HG03378 (cell line): ENCODE results near the gene CDH23.

Source experiments
- ATAC-seq: cut with Tn5 transposase; IDR thresholded peaks from one replicate; pipeline ENCODE4 v1.9.1; 2021; ENCODE audit warnings: mild to moderate bottlenecking, moderate library complexity; ENCODE audit not compliant: unreplicated experiment

CDH23 gene

GRCh38 chr10:71746344-71747037 lies 349.8 kb downstream of the CDH23 start:
- no peak for ATAC-seq

DNA sequence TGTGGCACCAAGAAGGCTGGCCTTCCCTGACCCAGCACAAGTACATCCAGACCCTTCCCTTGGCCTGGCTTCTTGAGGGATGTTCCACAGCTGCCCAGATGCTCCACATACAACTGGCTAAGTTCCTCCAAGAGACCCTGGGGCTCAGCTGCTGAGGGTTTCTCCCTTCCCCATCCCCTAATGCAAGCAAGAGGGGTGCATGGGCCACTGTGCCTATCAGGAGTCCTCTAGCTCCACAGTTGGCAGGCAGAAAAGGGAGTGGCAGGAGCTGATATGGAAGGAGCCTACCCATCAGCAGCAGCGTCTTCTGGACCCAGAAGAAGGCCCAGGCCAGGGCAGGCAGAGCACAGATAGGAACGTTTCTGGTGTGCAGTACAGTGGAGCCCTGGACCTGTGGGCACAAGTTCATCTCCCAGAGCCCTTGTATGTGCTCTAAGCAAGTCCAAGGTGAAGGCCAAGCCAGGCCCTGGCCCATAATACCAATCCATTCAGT lies 350.4 kb downstream of the CDH23 start:
- ATAC-seq: no peak

DNA sequence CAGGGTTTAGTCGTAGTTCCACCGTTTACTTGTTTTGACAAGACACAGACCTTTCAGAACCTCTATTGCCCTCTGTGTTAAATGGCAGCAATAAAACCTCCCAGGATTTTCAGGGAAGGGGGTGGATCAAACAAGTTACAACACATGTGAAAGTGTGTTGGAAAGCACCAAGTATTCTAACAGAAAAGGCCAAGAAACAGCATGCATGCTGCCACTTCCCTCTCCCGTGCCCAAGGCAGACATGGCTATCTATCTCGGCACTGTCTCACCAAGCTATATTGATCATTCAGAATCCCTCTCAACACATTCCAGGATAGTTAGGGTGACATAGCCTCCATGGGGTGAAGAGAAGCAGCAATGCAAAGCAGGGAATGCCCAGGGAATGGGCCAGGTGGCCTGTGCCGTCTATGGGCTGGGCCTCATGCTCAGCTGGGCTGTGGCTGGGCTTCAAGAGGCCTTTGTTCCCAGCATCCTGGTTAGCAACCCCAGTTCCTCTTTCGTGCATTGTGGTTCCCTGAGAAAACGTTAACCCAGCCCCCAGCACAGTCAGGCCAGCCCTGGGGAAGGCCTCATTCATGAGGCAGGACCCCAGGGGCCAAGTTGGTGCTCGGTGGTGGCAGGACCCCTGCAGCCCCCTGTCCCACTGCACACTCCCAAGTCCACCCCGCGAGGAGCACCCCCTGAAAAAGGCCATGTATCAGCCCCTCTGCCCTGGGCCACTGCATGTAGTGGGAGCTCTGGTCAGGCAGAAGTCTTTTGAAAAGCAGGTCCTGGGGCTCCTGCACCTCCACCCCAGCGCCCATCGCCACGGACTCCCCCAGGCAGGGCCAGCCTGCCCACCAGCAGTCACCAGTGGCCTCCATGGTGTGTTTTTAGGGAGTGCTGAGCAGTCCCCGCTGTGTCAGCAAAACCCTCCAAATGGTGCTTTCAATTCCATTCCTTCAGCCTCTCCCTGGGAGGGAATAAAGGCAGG lies 351.1 kb downstream of the CDH23 start:
- ATAC-seq: no peak

GRCh38 chr10:71748671-71749191 lies 352.0 kb downstream of the CDH23 start:
- ATAC-seq: no peak

- no peak for ATAC-seq
Measured at GRCh38 chr10:71749396-71749795, 352.7 kb downstream of the CDH23 start.

DNA sequence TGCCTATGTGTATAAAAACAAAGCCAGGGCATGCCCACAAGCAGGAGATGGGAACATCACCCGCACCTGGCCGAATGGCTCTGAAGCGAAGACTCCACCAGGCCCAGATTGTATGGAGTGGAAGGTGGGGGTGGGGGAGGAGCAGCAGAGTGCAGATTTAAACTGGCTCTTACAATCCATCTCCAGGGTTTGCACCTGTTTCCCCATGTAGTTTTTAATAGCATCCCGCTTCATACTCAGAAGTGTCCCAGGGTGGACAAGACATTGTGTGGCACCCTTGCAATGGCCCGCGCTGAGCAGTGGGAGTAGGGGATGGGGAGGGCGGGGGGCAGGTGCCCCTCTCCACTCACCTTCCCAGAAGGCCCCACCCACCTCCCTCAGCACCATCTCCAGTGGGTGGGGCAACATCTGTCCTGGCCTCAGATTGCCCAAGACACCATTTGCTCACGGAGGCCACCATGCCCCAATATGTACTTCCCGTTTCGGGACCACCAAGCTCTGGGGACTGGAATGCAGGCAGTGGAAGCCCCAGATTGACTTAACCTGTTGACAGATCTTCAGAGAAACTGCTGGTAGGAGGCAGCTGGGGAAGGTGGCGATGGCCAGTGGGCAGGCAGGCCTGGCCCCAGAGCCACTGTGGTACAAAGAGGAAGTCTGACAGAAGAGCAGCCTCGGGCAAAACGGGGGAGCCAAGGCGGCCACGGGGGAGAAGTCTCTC lies 353.6 kb downstream of the CDH23 start:
- no peak for ATAC-seq

DNA sequence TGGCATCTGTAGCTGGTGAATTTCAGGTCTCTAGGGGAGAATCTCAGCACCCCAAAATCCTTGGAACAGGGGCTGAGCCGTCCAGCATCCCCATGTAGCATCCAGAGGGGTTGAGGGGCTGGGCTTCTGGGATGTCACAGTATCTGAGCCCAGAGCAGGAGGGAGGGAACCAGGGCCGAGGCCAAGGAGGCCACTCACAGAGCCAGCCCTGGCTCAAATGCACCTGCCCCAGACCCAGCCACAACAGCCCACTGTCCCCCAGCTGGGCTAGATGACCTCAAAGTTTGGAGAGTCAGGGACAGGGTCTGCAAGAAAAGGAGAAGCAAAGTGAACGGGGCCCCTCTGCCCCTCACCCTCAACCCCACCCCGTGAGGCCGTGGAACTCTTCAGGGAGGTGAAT lies 354.3 kb downstream of the CDH23 start:
- ATAC-seq: no peak

GRCh38 chr10:71751515-71752224 lies 354.9 kb downstream of the CDH23 start:
- ATAC-seq: no peak

DNA sequence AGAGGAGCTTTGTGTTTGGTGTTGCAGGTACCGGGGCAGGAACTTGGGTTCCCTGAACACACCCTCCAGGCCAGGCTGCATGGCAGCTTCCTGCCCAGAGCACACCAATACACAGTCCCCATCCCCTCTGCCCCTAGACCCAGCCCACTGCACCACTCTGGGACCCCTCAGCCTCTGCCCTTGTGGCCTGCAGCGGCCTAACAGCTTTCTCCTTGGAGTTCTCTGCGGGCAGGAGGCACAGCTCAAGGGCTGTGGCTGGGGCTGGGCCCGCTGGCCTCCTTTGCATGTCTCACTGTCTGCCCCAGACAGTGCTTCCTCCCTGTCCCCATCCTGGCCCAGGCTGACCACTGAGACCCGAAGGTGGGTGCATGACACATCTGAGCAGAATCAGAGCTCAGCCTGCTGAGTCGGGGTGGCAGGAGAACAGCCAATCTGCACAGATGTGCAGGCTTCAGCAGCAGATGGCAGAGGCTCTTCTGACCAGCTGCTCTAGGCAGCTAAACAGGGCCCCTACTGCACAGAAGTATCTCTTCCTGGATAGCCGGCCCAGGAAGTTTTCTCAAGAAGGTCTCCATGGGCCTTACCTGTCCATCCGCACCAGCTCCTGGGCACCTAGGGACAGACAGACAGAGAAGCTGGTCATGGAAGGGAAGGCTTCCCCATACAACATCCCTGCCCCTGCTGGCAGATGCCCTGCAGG lies 355.8 kb downstream of the CDH23 start:
- ATAC-seq: no peak

GRCh38 chr10:71753091-71753959 lies 356.6 kb downstream of the CDH23 start:
- no peak for ATAC-seq

- no peak for ATAC-seq
Measured at GRCh38 chr10:71753960-71754505, 357.3 kb downstream of the CDH23 start.

DNA sequence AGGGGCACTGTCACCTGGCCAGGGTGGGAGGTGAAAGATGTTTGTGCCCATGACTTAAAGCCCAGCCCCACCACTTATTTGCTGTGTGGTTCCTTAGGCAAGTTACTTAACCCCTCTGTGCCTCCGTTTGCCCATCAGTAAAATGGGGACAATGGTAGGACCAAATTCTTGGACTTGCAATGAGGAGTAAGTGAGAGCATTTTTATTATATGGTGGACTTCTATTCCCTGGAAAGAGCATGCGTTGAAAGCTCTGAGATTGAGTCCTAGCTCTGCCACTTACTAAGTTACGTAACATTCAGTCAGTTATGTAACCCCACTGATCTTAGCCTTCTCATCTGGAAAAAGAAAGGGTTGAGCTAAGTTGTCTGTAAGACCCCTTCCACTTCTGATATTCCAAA lies 357.8 kb downstream of the CDH23 start:
- no peak for ATAC-seq

DNA sequence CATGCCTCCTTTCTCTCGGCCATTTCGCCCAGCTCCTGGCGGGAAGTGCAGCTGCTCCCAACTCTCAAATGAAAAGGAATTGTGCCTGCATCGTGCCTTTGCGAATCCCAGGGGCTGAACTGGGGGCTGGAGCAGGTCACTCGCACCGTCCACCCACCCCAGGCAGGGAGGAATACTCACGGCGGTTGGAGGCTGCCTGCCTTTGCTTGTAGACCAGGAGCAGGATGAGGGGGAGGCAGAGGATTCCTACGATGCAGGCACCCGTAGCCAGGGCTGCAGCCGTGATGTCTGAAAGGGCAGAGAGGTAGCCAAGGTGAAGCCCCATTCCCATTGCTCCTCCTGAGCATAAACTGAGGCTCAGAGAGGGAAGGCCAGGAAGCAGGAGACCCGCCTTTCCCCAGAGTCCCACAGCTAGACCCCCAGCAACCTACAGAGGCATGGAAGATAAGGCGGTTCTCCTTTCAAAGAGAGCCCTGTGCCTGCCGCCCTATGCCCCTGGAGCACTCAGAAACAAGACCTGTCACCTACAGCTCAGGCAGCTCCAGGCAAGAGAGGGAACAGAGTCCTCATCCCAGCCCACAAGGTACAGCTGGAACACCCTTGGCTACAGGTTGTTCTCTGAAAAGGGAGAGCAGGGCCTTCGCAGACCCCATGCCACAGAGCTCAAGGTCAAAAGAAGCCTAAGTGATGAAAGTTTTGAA lies 358.6 kb downstream of the CDH23 start:
- no peak for ATAC-seq

DNA sequence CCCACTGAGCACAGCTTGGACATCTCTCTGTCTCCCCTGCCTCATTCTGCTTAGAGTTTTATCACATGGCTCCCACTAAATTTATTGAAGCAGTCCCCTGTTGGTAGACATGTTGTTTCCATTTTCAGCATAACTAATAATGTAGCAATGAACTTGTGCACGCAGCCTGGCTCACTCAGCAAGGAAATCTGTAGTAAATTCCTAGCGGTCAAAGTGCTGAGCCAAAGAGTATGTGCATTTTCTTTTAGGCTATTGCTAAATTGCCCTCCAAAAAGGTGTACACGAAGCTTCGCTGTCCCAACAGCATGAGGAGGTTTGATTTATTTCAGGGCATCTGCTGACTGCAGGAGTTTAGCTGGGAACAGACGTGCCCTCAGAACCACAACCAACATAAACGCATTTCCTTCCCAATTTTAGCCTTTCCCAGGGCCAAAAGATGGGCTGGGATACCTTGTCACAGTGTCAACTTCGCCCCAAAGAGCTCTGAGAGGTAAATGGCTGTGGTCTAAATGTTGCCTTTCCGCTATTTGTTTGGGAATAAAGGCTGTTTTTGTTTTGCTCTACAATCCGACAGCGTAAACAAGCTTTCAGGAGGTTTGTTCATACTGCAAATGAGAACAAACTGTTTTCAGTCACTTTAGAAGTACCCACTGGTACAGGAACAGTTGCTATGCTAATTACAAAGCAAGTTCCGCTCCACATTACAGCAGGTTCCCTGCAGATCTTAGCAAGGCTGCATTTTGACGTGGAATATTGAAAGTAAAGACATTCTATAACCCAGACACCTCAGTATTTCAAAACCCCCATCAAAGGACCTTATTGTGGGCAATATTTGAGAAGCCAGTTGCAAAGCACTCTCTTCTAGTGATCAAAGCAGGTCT lies 359.8 kb downstream of the CDH23 start:
- no peak for ATAC-seq

DNA sequence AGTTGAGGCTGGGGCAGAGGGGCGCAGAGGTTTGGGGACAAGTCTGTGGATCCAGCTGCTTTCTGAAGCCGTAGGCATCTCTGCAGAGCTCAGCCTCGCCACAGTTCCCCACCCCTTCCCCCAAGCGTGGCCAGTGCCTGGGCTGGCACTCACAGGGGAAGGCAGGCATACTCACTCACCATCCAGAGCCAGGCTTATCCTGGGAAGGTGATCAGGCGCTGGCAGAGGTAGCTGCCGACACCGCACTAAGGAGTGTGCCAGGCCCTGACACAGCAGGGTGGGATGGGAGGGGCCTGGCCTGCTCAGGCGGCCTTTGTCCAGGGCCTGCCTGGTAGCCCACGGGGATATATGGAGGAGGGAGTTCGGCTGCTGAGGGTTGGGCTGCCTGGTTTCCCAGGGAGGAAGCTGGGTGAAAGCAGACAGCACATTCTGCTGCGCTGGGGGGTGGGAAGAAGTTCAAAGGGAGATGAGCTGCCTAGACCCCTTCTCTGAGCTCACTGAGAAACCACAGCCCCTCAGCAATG lies 360.7 kb downstream of the CDH23 start:
- ATAC-seq: no peak

DNA sequence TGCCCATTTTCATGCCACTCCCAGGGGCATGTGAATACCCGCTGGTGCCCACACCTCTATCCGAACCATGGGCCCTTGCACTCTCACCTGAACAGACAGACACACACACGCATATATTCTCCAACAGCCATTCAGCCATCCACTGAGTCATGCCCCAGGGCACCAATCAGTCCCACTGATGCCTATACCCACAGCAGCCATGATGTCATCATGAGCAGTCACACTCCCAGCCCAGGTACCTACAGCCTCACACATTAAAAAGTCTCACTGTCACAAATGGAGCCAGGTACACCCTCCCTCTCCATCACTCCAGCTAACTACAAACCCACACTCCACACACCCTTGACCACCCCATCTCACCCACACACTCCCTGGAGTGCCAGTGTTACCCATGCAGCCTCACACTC lies 364.4 kb downstream of the CDH23 start:
- no peak for ATAC-seq
